Neutrophil (primary cell): Measurements from ENCODE around the gene PC.

ENCODE experiments used
- H3K27ac ChIP-seq: fragments of 200-600 bp; sonication (generic); 2 replicates; pipeline ENCODE4 v1.5.1; 2016; ENCODE audit warnings: mild to moderate bottlenecking, moderate library complexity
- H3K27me3 ChIP-seq: fragments of 200-600 bp; sonication (generic); 2 replicates; pipeline ENCODE4 v1.6.0; 2016; ENCODE audit warnings: mild to moderate bottlenecking
- H3K36me3 ChIP-seq: fragments of 200-600 bp; sonication (generic); 2 replicates; pipeline ENCODE4 v1.5.1; 2017
- H3K4me1 ChIP-seq, 2 experiments: fragments of 200-600 bp in 1 of 2; sonication (generic) in 1 of 2; 1 replicate in 1 of 2; 2 replicates in 1 of 2; pipeline versions ENCODE4 v1.5.1 to v1.6.1; 2013 to 2016; ENCODE audit warnings: low read depth in 1 of 2, low read length in 1 of 2, mild to moderate bottlenecking in 1 of 2, moderate library complexity in 1 of 2; ENCODE audit not compliant: control insufficient read depth in 1 of 2, insufficient read depth in 1 of 2
- H3K4me3 ChIP-seq, 2 experiments: fragments of 200-600 bp in 1 of 2; sonication (generic) in 1 of 2; 1 replicate in 1 of 2; 2 replicates in 1 of 2; pipeline ENCODE4 v1.5.1; 2013 to 2016; ENCODE audit warnings: low read depth in 1 of 2, low read length in 1 of 2, mild to moderate bottlenecking in 1 of 2, moderate library complexity in 1 of 2
- H3K9me3 ChIP-seq: fragments of 200-600 bp; sonication (generic); 2 replicates; pipeline ENCODE4 v1.5.1; 2016
- TF ChIP-seq, protein P1 (sequence below): fragments of 200-600 bp; sonication (generic); IDR thresholded peaks from 2 replicates; pipeline ENCODE4 v1.5.1; 2016; ENCODE audit warnings: antibody characterized with exemption

Gene PC

DNA sequence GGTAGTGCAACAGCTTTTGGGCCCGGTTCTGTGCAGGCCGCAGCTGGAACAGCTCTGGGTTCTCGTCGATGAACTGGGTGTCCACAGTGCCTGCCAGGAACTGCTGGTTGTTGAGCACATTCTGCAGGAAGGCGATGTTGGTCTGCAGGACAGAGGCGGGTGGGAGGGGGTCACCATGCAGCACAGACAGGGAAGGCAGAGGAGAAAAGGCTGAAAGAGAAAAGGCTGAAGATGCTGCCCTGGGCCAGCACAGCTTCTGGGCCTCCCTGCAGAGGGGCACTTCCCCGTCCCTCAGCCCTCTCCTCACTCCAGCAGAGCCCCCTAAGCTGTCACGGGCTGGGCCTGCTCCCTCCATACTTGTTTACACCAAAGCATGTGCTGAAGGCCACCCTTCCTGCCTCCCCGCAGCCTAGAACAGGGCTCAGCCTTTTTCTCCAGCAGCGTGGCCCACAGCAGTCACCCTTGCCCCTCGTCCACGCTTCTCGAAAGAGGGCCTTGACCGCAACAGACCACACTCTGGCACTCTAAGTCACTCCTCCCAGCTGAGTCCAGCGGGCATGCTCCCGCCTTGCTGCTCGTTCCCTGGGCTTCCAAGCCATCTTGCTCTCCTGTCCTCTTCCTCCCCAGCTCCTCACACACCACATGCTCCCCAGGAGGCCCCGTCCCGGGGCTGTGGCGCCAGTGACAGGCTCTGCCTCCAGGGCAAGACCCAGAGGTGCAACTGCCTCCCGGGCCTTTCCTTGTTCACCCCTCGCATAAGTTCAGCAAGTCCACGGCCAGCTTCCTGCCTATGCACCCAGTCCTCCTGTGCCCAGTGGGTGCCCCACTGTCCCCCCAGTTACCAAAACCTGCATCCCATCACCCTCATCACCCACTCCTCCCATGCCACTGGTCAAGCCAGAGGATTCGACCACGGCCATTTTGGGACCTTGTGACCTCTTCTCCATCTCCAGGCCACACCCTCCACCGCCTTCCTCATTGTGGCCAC lies 104.6 kb downstream of the PC start:
- H3K4me1 ChIP-seq = peaks cover 10 to 24% of the 10 kb centered on the region in 2 experiments
- no peak overlapping the region for H3K4me3 ChIP-seq
- H3K27me3 ChIP-seq = no peaks in the 10 kb centered on the region
- H3K27ac ChIP-seq = no peak overlapping the region
- no peaks in the 10 kb centered on the region for H3K36me3 ChIP-seq
- H3K9me3 ChIP-seq = no peaks in the 10 kb centered on the region
- TF ChIP-seq, protein P1, sequence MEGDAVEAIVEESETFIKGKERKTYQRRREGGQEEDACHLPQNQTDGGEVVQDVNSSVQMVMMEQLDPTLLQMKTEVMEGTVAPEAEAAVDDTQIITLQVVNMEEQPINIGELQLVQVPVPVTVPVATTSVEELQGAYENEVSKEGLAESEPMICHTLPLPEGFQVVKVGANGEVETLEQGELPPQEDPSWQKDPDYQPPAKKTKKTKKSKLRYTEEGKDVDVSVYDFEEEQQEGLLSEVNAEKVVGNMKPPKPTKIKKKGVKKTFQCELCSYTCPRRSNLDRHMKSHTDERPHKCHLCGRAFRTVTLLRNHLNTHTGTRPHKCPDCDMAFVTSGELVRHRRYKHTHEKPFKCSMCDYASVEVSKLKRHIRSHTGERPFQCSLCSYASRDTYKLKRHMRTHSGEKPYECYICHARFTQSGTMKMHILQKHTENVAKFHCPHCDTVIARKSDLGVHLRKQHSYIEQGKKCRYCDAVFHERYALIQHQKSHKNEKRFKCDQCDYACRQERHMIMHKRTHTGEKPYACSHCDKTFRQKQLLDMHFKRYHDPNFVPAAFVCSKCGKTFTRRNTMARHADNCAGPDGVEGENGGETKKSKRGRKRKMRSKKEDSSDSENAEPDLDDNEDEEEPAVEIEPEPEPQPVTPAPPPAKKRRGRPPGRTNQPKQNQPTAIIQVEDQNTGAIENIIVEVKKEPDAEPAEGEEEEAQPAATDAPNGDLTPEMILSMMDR = no peak

DNA sequence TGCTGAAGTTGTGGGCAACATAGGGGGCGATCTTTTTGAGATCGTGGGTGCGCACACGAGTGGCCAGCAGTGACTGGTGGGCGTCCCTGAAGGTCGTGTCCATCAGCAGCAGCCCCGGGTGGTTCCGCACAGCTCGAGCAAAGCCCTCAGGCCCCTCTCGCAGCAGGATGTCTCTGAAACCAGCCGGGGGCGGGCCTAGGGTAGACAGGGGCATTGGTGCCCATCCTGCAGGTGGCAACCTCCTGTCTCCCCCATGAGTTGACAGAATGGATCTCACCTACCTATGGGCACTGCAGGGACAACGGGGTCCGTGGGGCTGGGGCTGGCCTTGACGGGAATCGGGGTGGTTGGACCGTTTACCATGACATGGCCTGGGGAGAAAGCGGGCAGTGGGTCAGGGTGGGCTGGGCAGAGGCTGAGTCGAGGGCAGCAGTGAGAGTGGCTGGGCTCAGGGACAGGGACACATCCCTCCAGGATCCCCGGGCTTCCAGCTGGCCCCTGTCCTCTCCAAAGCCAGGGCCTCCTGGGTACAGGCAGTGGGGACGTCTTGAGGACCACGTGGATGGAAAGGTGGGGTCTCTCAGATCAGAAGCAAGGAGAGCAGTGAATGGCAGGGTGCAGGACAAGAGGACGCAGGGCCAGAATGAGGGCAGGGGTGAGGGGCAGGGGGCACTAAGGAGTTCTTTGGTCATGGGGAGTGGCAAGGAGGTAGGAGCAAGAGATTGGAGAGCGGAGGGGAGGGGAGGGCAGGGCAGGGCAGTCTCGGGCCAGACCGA lies 105.5 kb downstream of the PC start:
- peaks cover 10 to 24% of the 10 kb centered on the region in 2 experiments for H3K4me1 ChIP-seq
- H3K36me3 ChIP-seq = peaks cover 3% of the 10 kb centered on the region
- no peak overlapping the region for H3K27ac ChIP-seq
- no peak overlapping the region for H3K4me3 ChIP-seq
- TF ChIP-seq, protein P1 = no peak
- no peaks in the 10 kb centered on the region for H3K27me3 ChIP-seq
- no peaks in the 10 kb centered on the region for H3K9me3 ChIP-seq

DNA sequence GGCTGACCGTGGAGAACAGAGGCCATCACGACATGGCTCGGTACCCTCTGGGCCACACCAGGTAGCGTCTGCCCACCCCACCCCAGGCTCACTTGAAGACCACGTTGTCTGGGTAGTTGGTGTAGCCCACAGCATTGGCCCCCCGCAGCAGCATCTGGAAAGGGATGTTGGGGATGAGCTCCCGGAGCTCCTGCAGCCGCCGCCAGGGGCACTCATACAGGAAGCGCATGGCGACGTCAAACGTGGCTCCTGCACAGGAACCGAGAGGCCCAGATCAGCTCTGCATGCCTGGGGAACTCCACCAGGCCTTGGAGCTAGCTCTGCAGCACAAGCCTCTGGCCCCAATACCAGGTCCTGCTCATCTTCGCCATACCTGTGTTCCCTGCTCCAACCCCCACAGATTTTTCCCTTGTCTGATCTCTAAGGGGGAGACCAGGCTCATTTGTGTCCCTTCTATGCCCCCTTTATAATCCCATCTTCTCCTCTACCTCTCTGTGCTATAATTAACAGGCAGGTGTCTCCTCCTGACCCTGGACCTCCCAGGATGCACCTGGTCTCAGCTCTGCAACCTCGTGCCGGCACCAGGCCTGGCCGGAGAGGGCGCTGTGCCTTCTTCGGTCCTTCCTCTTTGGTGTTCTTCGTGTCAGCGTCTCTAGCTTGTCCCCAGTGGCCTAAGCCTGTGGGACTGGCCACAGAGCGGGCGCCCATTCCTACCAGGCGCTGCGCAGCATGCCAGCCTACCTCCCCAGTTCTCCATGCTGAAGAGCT lies 106.3 kb downstream of the PC start:
- Histone ChIP-seq H3K36me3 (peaks cover 11% of the 10 kb centered on the region), H3K27ac (no peak overlapping the region), H3K27me3 (no peaks in the 10 kb centered on the region), H3K9me3 (no peaks in the 10 kb centered on the region), H3K4me3 (no peak overlapping the region), H3K4me1 (peaks cover 6 to 19% of the 10 kb centered on the region in 2 experiments)
- TF ChIP-seq, protein P1 = no peak

DNA sequence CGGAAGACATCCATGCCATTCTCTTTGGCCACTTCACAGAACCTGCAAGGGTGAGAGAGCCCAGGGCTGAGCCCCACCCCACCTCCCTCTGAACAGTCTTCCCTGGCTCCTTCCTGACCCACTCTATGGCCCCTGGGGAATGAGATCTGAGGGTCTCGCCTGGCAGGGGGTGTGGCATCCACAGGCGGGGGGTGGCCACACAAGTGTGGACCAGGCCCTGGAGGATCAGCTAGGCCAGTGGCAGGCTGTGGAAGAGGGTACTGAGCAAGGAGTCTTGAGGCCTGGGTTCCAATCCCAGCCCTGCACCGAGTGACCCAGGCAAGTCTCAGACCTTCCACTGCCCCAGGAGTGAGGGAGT lies 107.0 kb downstream of the PC start:
- peaks cover 18% of the 10 kb centered on the region for H3K36me3 ChIP-seq
- H3K9me3 ChIP-seq = no peaks in the 10 kb centered on the region
- peaks cover 6 to 16% of the 10 kb centered on the region in 2 experiments for H3K4me1 ChIP-seq
- no peak overlapping the region for H3K4me3 ChIP-seq
- H3K27ac ChIP-seq = no peak overlapping the region
- TF ChIP-seq, protein P1 = no peak
- H3K27me3 ChIP-seq = no peaks in the 10 kb centered on the region

DNA sequence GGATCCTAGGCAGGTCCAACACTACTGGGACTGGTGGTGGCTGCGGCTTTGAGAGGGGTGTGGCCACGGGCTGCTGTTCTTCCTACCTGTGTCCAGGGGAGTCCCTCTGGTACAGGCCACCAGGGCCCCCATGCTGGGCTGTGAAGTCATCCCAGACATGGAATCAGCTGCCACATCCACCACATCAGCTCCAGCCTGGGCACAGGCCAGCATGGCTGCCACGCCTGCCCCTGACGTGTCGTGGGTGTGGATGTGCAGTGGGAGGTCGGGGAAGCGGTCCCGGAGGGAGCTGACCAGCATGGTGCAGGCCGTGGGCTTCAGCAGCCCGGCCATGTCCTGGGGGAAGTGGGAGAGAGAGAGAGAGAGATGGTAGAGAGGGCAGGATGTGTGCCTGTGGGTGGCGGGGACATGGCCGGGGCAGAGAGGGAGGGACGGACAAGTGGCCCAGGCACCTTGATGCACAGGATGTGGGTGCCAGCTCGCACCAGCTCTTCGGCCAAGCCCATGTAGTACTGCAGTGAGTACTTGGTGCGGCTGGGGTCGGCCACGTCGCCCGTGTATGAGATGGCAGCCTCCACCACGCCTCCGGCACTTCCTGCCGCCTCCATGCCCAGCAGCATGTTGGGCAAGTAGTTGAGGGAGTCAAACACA lies 107.5 kb downstream of the PC start:
- Histone ChIP-seq H3K27ac (no peak overlapping the region), H3K36me3 (peaks cover 23% of the 10 kb centered on the region), H3K4me1 (peaks cover 3 to 12% of the 10 kb centered on the region in 2 experiments), H3K27me3 (no peaks in the 10 kb centered on the region), H3K9me3 (no peaks in the 10 kb centered on the region), H3K4me3 (no peak overlapping the region)
- TF ChIP-seq, protein P1 = no peak
